GM04503 (cell line): ENCODE measurements around the gene NUDCD2.
A peak's percentile ranks its signal among the peaks of the same experiment; 100 is the strongest.
"Not testable (repeated sequence)": the region's sequence is repeated elsewhere in the genome, so short reads cannot be mapped to it uniquely, and the experiment has no call there.

Experiments used
- DNase-seq: peaks from one replicate; pipeline ENCODE4 v3.0.0-alpha.2; 2012; ENCODE audit warnings: low read depth

NUDCD2 gene

DNA sequence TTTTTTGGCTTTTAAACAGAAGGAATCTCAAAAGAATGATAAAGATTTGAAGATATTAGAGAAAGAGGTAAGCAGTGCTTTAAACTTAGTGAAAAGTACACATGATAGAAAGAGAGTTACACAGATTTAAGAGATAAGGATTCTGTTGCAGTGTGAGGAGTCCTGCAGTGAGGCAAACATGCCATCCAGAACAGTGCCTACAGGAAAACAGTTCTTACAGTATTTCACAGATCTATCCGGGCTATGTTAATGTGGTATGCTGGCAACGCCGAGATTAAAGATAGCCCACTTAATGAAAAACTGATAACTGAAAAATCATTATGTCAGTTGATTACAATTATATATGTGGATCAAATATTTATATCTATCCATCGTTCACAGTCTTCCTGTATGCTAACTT lies 7.8 kb upstream of the NUDCD2 start:
- DNase-seq: no peak

GRCh38 chr5:163463063-163463435 lies 3.1 kb upstream of the NUDCD2 start:
- DNase-seq: no peak

DNA sequence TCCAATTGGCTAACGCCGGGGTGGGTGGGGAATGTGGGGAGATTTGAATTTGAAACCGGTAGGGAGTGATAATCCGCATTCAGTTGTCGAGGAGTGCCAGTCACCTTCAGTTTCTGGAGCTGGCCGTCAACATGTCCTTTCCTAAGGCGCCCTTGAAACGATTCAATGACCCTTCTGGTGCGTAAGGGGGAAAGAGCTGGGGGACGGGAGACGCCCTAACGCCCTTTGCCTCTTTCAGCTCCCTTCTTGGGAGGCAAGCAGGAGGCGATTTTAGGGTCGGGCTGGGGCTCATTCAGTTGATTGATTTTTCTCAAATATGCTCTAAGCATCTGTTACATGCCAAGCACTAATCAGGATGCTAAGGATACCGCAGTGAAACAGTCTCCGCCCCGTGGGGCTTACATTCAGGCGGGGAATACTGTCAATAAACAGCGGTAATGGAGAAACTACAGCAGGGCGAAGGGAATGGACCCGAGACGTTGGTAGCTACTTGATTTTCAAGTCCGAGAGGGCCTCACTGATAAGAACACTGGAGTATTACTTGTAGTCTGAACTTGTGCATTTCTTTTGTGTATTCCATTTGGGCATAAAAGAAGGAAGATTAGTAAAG lies 765 bp upstream of the NUDCD2 start, which contains the start of gene HMMR:
Gene HMMR (plus strand): TSS at position 71 of the 610 bp plus-strand sequence. CDS start 61 bp downstream, at position 132.
- DNase-seq: no peak

DNA sequence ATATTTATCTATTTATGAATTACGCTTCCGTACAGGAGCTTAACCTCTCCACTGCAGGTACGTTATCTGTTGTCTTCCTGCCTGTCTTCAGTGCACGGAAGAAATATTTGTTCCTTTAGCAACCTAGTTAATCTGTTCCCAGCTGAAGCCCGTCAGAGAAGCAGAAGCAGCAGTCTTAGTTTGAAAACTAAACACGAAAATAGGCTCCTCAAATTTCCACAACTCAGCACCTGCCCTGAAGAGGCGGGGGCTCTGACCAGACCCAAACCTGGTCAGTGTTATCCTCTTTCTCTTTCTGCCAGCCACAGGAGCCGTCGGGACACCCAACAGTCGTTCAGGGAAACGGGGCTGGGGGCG lies 462 bp downstream of the NUDCD2 start:
- DNase-seq: no peak

- DNase-seq: no peak
Observed at GRCh38 chr5:163458778-163459385, 1.0 kb downstream of the NUDCD2 start.

DNA sequence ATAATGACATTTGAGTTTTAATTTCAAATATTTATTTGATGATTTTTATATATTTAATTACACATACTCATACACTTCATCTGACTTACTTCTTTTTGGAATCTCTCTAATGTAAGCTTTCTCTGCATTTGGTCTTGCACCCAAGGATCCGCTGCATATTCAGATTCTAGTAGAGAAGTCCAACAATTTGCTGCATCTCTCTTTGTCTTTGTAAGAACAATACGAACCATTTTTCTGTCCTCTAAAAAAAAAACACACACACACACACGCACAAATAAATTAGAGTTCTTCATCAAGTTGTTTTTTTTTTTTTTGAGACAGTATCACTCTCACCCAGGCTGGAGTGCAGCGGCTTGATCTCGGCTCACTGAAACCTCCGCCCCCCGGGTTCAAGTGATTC lies 3.1 kb downstream of the NUDCD2 start:
- DNase-seq: no peak

GRCh38 chr5:163456029-163456589 lies 3.8 kb downstream of the NUDCD2 start:
- DNase-seq: no peak

- DNase-seq: not testable (repeated sequence)
Observed at GRCh38 chr5:163455406-163455805, 4.5 kb downstream of the NUDCD2 start.

- no peak for DNase-seq
Observed at GRCh38 chr5:163453705-163454104, 6.2 kb downstream of the NUDCD2 start.

- no peak for DNase-seq
Observed at GRCh38 chr5:163451489-163451888, 8.4 kb downstream of the NUDCD2 start.

- DNase-seq: no peak
Observed at GRCh38 chr5:163448491-163448890, 11.4 kb downstream of the NUDCD2 start.

DNA sequence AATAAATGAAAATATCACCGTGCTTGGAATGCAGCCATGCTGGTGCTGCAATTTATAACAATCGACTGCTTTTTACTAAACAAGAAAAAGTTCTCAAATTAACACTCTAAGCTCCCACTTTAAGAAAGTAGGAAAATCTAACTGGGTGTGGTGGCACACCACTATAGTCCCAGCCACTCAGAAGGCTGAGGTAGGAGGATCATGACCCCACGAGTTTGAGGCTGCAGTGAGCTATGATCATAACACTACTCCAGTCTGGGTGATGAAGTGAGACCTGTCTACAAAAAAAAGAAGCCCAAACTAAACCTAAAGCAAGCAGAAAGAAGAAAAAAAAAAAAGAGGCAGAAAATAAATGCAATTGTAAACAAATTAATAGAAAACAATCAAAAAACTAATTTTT lies 12.0 kb downstream of the NUDCD2 start:
- no peak for DNase-seq

DNA sequence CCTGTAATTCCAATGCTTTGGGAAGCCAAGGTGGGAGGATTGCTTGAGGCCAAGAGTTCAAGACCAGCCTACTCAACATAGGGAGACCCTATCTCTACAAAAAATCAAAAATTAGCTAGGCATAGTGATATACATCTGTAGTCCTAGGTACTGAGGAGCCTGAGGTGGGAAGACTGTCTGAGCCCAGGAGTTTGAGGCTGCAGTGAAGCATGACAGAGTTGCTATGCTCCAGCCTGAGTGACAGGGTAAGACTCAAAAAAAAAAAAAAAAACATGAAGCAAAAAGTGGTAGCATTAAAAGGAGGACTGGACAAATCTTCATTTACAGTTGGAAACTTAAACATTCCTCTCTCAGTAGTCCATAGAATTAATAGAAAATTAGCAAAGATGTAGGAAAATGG lies 12.7 kb downstream of the NUDCD2 start:
- no peak for DNase-seq

GRCh38 chr5:163445345-163445744 lies 14.6 kb downstream of the NUDCD2 start:
- DNase-seq: no peak

GRCh38 chr5:163444526-163444925 lies 15.4 kb downstream of the NUDCD2 start:
- DNase-seq: no peak

- DNase-seq: no peak
Observed at GRCh38 chr5:163440954-163441353, 18.9 kb downstream of the NUDCD2 start.

DNA sequence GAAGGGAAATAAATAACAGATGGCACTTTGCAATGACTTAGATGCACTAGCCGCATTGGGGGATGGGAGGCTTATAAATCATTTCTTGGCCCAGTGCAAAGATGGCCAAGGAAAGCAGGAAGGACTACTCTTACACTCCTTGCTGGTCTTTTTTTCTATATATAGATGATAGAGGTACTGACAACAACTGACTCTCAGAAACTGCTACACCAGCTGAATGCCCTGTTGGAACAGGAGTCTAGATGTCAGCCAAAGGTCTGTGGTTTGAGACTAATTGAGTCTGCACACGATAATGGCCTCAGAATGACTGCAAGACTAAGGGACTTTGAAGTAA lies 20.8 kb downstream of the NUDCD2 start:
- DNase-seq: no peak

DNA sequence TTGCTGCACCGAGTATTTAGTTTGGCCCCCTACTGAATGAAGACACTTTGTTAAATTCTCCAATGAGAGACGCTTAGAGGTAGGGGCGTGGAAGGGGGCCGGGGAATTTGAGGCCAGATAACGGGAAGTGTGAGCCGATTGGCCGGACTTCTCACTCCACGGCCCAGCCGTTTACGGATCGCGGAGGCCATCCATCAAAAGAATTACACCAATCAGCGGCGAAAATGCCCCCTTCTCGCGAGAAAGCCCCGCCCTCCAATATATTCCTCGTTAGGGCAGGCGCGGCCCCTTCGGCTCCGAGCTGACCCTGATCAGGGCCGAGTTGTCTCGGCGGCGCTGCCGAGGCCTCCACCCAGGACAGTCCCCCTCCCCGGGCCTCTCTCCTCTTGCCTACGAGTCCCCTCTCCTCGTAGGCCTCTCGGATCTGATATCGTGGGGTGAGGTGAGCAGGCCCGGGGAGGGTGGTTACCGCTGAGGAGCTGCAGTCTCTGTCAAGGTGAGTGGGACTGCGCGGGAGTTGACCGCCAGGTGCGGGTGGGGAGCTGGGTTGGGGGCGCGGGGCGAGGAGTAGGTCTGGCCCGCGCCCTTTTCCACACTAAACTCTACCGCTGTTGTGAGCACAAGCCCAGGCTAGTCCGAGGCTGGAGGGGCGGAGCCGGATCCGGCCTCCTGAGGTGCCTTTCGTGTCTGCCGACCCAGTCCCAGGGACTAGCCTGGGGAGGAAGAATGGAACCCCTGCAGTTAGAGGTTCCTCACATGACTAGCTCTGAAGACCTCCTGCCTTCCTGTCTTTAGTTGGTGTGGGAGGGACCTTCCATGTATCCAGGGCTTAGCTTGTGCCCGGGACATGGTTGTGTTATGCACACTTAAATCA lies 22.4 kb downstream of the NUDCD2 start, which contains the start of gene CCNG1:
Gene CCNG1 (plus strand): TSS at position 287 of the 874 bp plus-strand sequence. CDS start 1,662 bp downstream, outside the sequence.
- peak; percentile 79 for DNase-seq

GRCh38 chr5:163437011-163437308 lies 22.9 kb downstream of the NUDCD2 start:
- no peak for DNase-seq

DNA sequence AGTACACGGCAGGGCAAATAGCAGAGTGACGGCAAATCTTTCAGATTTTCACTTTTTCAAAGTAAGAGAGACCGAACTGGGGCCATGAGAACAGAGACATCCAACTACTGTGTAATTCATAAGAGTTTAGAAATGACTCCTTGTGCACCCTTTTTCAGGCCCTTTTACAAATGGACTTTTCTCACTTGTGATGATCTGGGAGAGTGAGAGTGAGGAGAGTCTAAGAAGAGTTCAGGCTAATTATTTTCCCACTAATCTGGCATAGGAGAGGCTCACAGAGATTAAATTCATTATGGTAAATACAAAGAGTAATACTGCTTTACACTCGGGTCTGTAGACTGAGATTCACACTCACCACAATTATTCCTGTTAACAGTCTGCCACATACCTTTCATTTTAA lies 23.4 kb downstream of the NUDCD2 start:
- DNase-seq: no peak

DNA sequence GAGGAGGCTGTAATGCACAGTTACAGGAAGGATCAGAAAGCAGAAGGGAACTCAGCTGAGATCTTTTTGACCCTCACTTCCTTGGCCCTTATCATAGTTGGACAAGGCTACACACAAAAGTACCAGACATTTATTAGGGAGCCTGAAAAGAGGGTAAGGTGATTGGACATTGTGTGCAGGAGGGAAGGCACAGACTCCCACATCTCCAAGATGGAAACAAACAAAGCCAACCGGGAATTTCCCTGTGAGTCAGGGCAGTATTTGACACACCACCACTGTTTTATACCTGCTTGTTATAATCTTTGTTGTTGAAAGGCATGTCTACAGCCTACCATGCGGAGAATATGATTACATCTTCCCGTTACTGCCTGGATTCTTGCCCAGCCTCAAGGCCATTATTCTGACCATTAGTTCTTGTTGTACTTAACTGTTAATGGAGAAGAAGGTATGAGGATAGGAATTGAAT lies 25.5 kb downstream of the NUDCD2 start:
- DNase-seq: no peak

- no peak for DNase-seq
Observed at GRCh38 chr5:163433271-163433670, 26.6 kb downstream of the NUDCD2 start.

GRCh38 chr5:163432544-163432943 lies 27.4 kb downstream of the NUDCD2 start:
- DNase-seq: no peak
